Naive thymus-derived CD4-positive, alpha-beta T cell (primary cell): ENCODE data around the gene NRL. TPM values are rescaled to one million over a fixed set of nuclear protein-coding genes. Genes with fewer than 3 reads are reported as not detected.
A peak's percentile ranks its signal among the peaks of the same experiment; 100 is the strongest.

Experiments used
- ATAC-seq: fragments of 150-1000 bp; cut with Tn5 transposase; 2 replicates; pipeline ENCODE4 v1.10.0; 2021; ENCODE audit warnings: mild to moderate bottlenecking, moderate library complexity
- CTCF ChIA-PET: fragments of 350-600 bp; sonication (Branson Sonifier 250); formaldehyde crosslinking; loops from one replicate; lab custom pipeline; 2021; ENCODE audit warnings: antibody characterized with exemption; lab: Charles Lee
- POLR2A ChIA-PET: fragments of 350-600 bp; sonication (Branson Sonifier 250); formaldehyde crosslinking; loops from one replicate; lab custom pipeline; 2021; ENCODE audit warnings: antibody characterized with exemption, inconsistent platforms; lab: Charles Lee
- DNase-seq, 9 donors: peaks; one replicate each; pipeline versions ENCODE4 v3.0.0 to v3.0.0-alpha.2; 2020 to 2022; ENCODE audit warnings: mixed read lengths in 1 of 9
- H3K27ac ChIP-seq: one replicate; pipeline ENCODE4 v1.7.0; 2013; ENCODE audit warnings: mild to moderate bottlenecking, low read depth, low read length, moderate library complexity
- H3K27me3 ChIP-seq, 2 donors: one replicate each; pipeline ENCODE4 v1.7.0; 2013; ENCODE audit warnings: low read length in 2 of 2, mild to moderate bottlenecking in 2 of 2, moderate library complexity in 2 of 2; ENCODE audit not compliant: control insufficient read depth in 2 of 2, insufficient read depth in 2 of 2
- H3K36me3 ChIP-seq, 3 experiments: 1 replicate in 2 of 3; 2 replicates in 1 of 3; pipeline ENCODE4 v1.7.0; 2013; ENCODE audit warnings: low read length in 3 of 3, mild to moderate bottlenecking in 3 of 3, moderate library complexity in 1 of 3; ENCODE audit not compliant: insufficient read depth in 3 of 3, control insufficient read depth in 2 of 3
- H3K4me1 ChIP-seq, 2 donors: one replicate each; pipeline ENCODE4 v1.7.0; 2013; ENCODE audit warnings: low read length in 2 of 2, mild to moderate bottlenecking in 2 of 2, moderate library complexity in 1 of 2; ENCODE audit not compliant: control insufficient read depth in 2 of 2, insufficient read depth in 2 of 2
- H3K4me3 ChIP-seq: 2 replicates; pipeline ENCODE4 v1.7.0; 2013; ENCODE audit warnings: mild to moderate bottlenecking, low read length
- H3K9me3 ChIP-seq, 3 experiments: 1 replicate in 2 of 3; 2 replicates in 1 of 3; pipeline ENCODE4 v1.7.0; 2013; ENCODE audit warnings: low read length in 3 of 3; ENCODE audit not compliant: control insufficient read depth in 2 of 3
- H3K27ac Mint-ChIP-seq, 9 donors: one replicate each; pipeline ENCODE4 v1.8.0; 2020 to 2022; ENCODE audit warnings: mixed read lengths in 9 of 9, mild to moderate bottlenecking in 8 of 9, moderate library complexity in 5 of 9, inconsistent platforms in 2 of 9
- H3K27me3 Mint-ChIP-seq, 5 donors: one replicate each; pipeline ENCODE4 v1.8.0; 2021 to 2022; ENCODE audit warnings: mixed read lengths in 5 of 5, mild to moderate bottlenecking in 1 of 5
- H3K36me3 Mint-ChIP-seq, 5 donors: one replicate each; pipeline ENCODE4 v1.8.0; 2020 to 2022; ENCODE audit warnings: mixed read lengths in 5 of 5, mild to moderate bottlenecking in 3 of 5, inconsistent platforms in 1 of 5
- H3K4me1 Mint-ChIP-seq, 7 donors: one replicate each; pipeline ENCODE4 v1.8.0; 2020 to 2022; ENCODE audit warnings: mixed read lengths in 7 of 7, mild to moderate bottlenecking in 3 of 7, inconsistent platforms in 1 of 7
- H3K4me3 Mint-ChIP-seq, 10 donors: one replicate each; pipeline ENCODE4 v1.8.0; 2020 to 2022; ENCODE audit warnings: mild to moderate bottlenecking in 10 of 10, mixed read lengths in 10 of 10, moderate library complexity in 6 of 10, inconsistent platforms in 2 of 10
- H3K9me3 Mint-ChIP-seq, 11 donors: one replicate each; pipeline ENCODE4 v1.8.0; 2020 to 2022; ENCODE audit warnings: mixed read lengths in 11 of 11, mild to moderate bottlenecking in 4 of 11, inconsistent platforms in 1 of 11, moderate library complexity in 1 of 11
- intact Hi-C, 2 donors: fragments of 100-400 bp; cut with micrococcal nuclease; formaldehyde crosslinking; loops; one replicate each; pipeline ENCODE4 v1.15.1; 2023
- polyA plus RNA-seq, 2 donors: library from polyadenylated mRNA; unstranded; fragments of 300-500 nt; fragmentation: Illumina TruSeq; gene quantifications; one replicate each; pipeline ENCODE4 v1.2.3, GENCODE V29; 2021
- total RNA-seq, 6 experiments: library from RNA in 5 of 6; stranded (reverse) in 5 of 6; gene quantifications; 1 replicate in 5 of 6; 2 replicates in 1 of 6; pipeline ENCODE4 v1.2.3 and lab custom pipeline; 2021 to 2026

Gene NRL
- total and polyA plus RNA-seq, 7 experiments from 2014 or later = 2.1 to 4.5 (median 3.7) TPM

- peaks cover 4 to 13% (median 7%) of the 10 kb centered on the region in 7 donors for H3K4me1 Mint-ChIP-seq
- peak overlapping the region in 3 of 9 donors; percentile 22 to 80 (median 68) for H3K27ac Mint-ChIP-seq
- H3K27ac ChIP-seq = no peak overlapping the region
- H3K9me3 ChIP-seq = no peaks in the 10 kb centered on the region
- H3K27me3 ChIP-seq = no peaks in the 10 kb centered on the region
- CTCF ChIA-PET = interaction anchor here (0.6 to 8.4 kb wide), 22 partner anchors 15 to 275 kb away, joined by 3 to 246 read pairs (median 4); partner anchors contain the start of genes DCAF11, IRF9, NRL and PCK2
- H3K4me3 ChIP-seq = no peak overlapping the region
- peaks cover 5 to 13% (median 8%) of the 10 kb centered on the region in 5 donors for H3K27me3 Mint-ChIP-seq
- POLR2A ChIA-PET = interaction anchor here (0.8 to 4.2 kb wide), 12 partner anchors 10 to 156 kb away, joined by 3 to 50 read pairs (median 5); partner anchors contain the start of genes CHMP4A, DCAF11, NRL and PCK2
- H3K36me3 Mint-ChIP-seq = no peaks in the 10 kb centered on the region
- no peaks in the 10 kb centered on the region for H3K9me3 Mint-ChIP-seq
- no peak for DNase-seq
- no peak overlapping the region for H3K4me3 Mint-ChIP-seq
- H3K4me1 ChIP-seq = peaks cover 0 to under 1% of the 10 kb centered on the region in 2 donors
- no peaks in the 10 kb centered on the region for H3K36me3 ChIP-seq
- intact Hi-C loops = loop anchor here (1.0 kb wide), 7 partner anchors 32 to 239 kb away; partner anchors contain the start of genes IRF9 (in 2 of the 2), CHMP4A (in 1 of the 2) and PCK2 (in 1 of the 2)
- ATAC-seq = peak; percentile 3
Observed at GRCh38 chr14:24057867-24058259, 56.9 kb downstream of the NRL start.

GRCh38 chr14:24057271-24057670 lies 57.5 kb downstream of the NRL start:
- no peak overlapping the region for H3K27ac ChIP-seq
- CTCF ChIA-PET = interaction anchor here (0.6 to 8.4 kb wide), 19 partner anchors 15 to 275 kb away, joined by 3 to 246 read pairs (median 4); partner anchors contain the start of genes DCAF11, IRF9, NRL and PCK2
- Mint-ChIP-seq H3K27me3 (peaks cover 8 to 16% (median 10%) of the 10 kb centered on the region in 5 donors), H3K9me3 (no peaks in the 10 kb centered on the region), H3K36me3 (no peaks in the 10 kb centered on the region), H3K4me1 (peaks cover 7 to 17% (median 11%) of the 10 kb centered on the region in 7 donors), H3K27ac (no peak overlapping the region), H3K4me3 (no peak overlapping the region)
- no peaks in the 10 kb centered on the region for H3K27me3 ChIP-seq
- H3K4me3 ChIP-seq = no peak overlapping the region
- H3K4me1 ChIP-seq = peaks cover 0 to 7% of the 10 kb centered on the region in 2 donors
- no peaks in the 10 kb centered on the region for H3K36me3 ChIP-seq
- intact Hi-C loops = no loop called here
- DNase-seq (no peak), ATAC-seq (no peak)
- H3K9me3 ChIP-seq = no peaks in the 10 kb centered on the region
- POLR2A ChIA-PET = interaction anchor here (0.6 to 4.2 kb wide), 9 partner anchors 11 to 951 kb away, joined by 3 to 50 read pairs (median 5); partner anchors contain the start of genes CHMP4A, DCAF11, NRL and PCK2

- Mint-ChIP-seq H3K4me1 (peaks cover 7 to 17% (median 11%) of the 10 kb centered on the region in 7 donors), H3K9me3 (no peaks in the 10 kb centered on the region), H3K27ac (no peak overlapping the region), H3K36me3 (no peaks in the 10 kb centered on the region), H3K27me3 (peaks cover 8 to 16% (median 10%) of the 10 kb centered on the region in 5 donors), H3K4me3 (no peak overlapping the region)
- Histone ChIP-seq H3K27ac (no peak overlapping the region), H3K4me1 (peaks cover 0 to 8% of the 10 kb centered on the region in 2 donors), H3K27me3 (no peaks in the 10 kb centered on the region), H3K9me3 (no peaks in the 10 kb centered on the region), H3K4me3 (no peak overlapping the region), H3K36me3 (no peaks in the 10 kb centered on the region)
- CTCF ChIA-PET = interaction anchor here (0.8 to 8.4 kb wide), 12 partner anchors 19 to 240 kb away, joined by 3 to 246 read pairs (median 6); partner anchors contain the start of genes DCAF11, IRF9, NRL and PCK2
- intact Hi-C loops = no loop called here
- ATAC-seq (no peak), DNase-seq (no peak)
- POLR2A ChIA-PET = interaction anchor here (0.6 to 4.2 kb wide), 5 partner anchors 35 to 951 kb away, joined by 3 to 50 read pairs (median 5); partner anchors contain the start of genes DCAF11, NRL and PCK2
Observed at GRCh38 chr14:24056800-24057184, 58.0 kb downstream of the NRL start.

- CTCF ChIA-PET = interaction anchor here (0.6 to 8.4 kb wide), 8 partner anchors 19 to 277 kb away, joined by 3 to 246 read pairs (median 18); partner anchors contain the start of genes DCAF11, IRF9, NRL and PCK2
- no peaks in the 10 kb centered on the region for H3K36me3 Mint-ChIP-seq
Observed at GRCh38 chr14:24055971-24056799, 58.6 kb downstream of the NRL start.

GRCh38 chr14:24054646-24055045 lies 60.1 kb downstream of the NRL start:
- POLR2A ChIA-PET = no interaction called here
- intact Hi-C loops = no loop called here
- H3K9me3 Mint-ChIP-seq = no peaks in the 10 kb centered on the region

More at GRCh38 chr14:24055971-24056799, 58.6 kb downstream of the NRL start:
- peaks cover 0 to 8% of the 10 kb centered on the region in 2 donors for H3K4me1 ChIP-seq
- peaks cover 8 to 19% (median 14%) of the 10 kb centered on the region in 7 donors for H3K4me1 Mint-ChIP-seq
- peaks cover 8 to 17% (median 11%) of the 10 kb centered on the region in 5 donors for H3K27me3 Mint-ChIP-seq
- no peaks in the 10 kb centered on the region for H3K9me3 Mint-ChIP-seq
- no peak overlapping the region for H3K4me3 Mint-ChIP-seq
- intact Hi-C loops = no loop called here
- H3K9me3 ChIP-seq = no peaks in the 10 kb centered on the region
- POLR2A ChIA-PET = interaction anchor here (0.9 to 4.2 kb wide), 6 partner anchors 25 to 59 kb away, joined by 3 to 50 read pairs (median 4); partner anchors contain the start of genes DCAF11, NRL and PCK2
- no peaks in the 10 kb centered on the region for H3K27me3 ChIP-seq
- DNase-seq (no peak), ATAC-seq (no peak)
- no peak overlapping the region for H3K27ac ChIP-seq
- H3K4me3 ChIP-seq = no peak overlapping the region
- H3K36me3 ChIP-seq = no peaks in the 10 kb centered on the region
- peak overlapping the region in 1 of 9 donors; percentile 74 for H3K27ac Mint-ChIP-seq

GRCh38 chr14:24054324-24054641 lies 60.5 kb downstream of the NRL start:
- Histone ChIP-seq H3K4me3 (no peak overlapping the region), H3K27me3 (no peaks in the 10 kb centered on the region), H3K27ac (no peak overlapping the region), H3K36me3 (no peaks in the 10 kb centered on the region), H3K4me1 (peaks cover 0 to 8% of the 10 kb centered on the region in 2 donors), H3K9me3 (no peaks in the 10 kb centered on the region)
- ChIA-PET POLR2A (no interaction called here), CTCF (interaction anchor here (0.6 to 8.4 kb wide), 3 partner anchors 24 to 51 kb away, joined by 3 to 246 read pairs (median 3); no protein-coding TSS in a partner anchor)
- H3K4me1 Mint-ChIP-seq = peaks cover 8 to 21% (median 17%) of the 10 kb centered on the region in 7 donors
- H3K27me3 Mint-ChIP-seq = peaks cover 8 to 33% (median 19%) of the 10 kb centered on the region in 5 donors
- H3K27ac Mint-ChIP-seq = no peak overlapping the region
- H3K4me3 Mint-ChIP-seq = peak overlapping the region in 2 of 10 donors; percentile 36 to 91
- ATAC-seq (no peak), DNase-seq (no peak)
- no peaks in the 10 kb centered on the region for H3K9me3 Mint-ChIP-seq
- intact Hi-C loops = no loop called here
- H3K36me3 Mint-ChIP-seq = peaks cover 0 to 1% (median 0%) of the 10 kb centered on the region in 5 donors

More at GRCh38 chr14:24054646-24055045, 60.1 kb downstream of the NRL start:
- H3K4me1 ChIP-seq = peaks cover 0 to 8% of the 10 kb centered on the region in 2 donors
- Mint-ChIP-seq H3K36me3 (peaks cover 0 to 1% (median 0%) of the 10 kb centered on the region in 5 donors), H3K27ac (no peak overlapping the region), H3K4me1 (peaks cover 8 to 21% (median 17%) of the 10 kb centered on the region in 7 donors), H3K4me3 (peak overlapping the region in 1 of 10 donors; percentile 8), H3K27me3 (peaks cover 8 to 31% (median 19%) of the 10 kb centered on the region in 5 donors)
- no peak overlapping the region for H3K4me3 ChIP-seq
- no peaks in the 10 kb centered on the region for H3K36me3 ChIP-seq
- DNase-seq (no peak), ATAC-seq (no peak)
- no peaks in the 10 kb centered on the region for H3K27me3 ChIP-seq
- H3K27ac ChIP-seq = no peak overlapping the region
- CTCF ChIA-PET = interaction anchor here (0.6 to 8.4 kb wide), 3 partner anchors 24 to 51 kb away, joined by 3 to 246 read pairs (median 3); no protein-coding TSS in a partner anchor
- H3K9me3 ChIP-seq = no peaks in the 10 kb centered on the region
